Glutamatergic neuron (in vitro differentiated cells): ENCODE results near the gene BAIAP2. TPM values are rescaled to one million over a fixed set of nuclear protein-coding genes. Genes with fewer than 3 reads are reported as not detected.

Experiments used
- DNase-seq: peaks from one replicate; pipeline ENCODE4 v3.0.0; 2022
- H3K27ac Mint-ChIP-seq: one replicate; pipeline ENCODE4 v1.8.0; 2020; ENCODE audit warnings: mild to moderate bottlenecking, mixed read lengths, inconsistent platforms; ENCODE audit not compliant: unreplicated experiment
- H3K27me3 Mint-ChIP-seq: one replicate; pipeline ENCODE4 v1.8.0; 2020; ENCODE audit warnings: mild to moderate bottlenecking, moderate library complexity, mixed read lengths, inconsistent platforms; ENCODE audit not compliant: unreplicated experiment
- H3K36me3 Mint-ChIP-seq: one replicate; pipeline ENCODE4 v1.8.0; 2020; ENCODE audit warnings: mild to moderate bottlenecking, mixed read lengths, inconsistent platforms; ENCODE audit not compliant: unreplicated experiment
- H3K4me1 Mint-ChIP-seq: one replicate; pipeline ENCODE4 v1.8.0; 2020; ENCODE audit warnings: mild to moderate bottlenecking, low read depth, mixed read lengths, inconsistent platforms; ENCODE audit not compliant: unreplicated experiment
- H3K4me3 Mint-ChIP-seq: one replicate; pipeline ENCODE4 v1.8.0; 2020; ENCODE audit warnings: mild to moderate bottlenecking, mixed read lengths, inconsistent platforms; ENCODE audit not compliant: unreplicated experiment
- H3K9me3 Mint-ChIP-seq: one replicate; pipeline ENCODE4 v1.8.0; 2020; ENCODE audit warnings: mild to moderate bottlenecking, moderate library complexity, mixed read lengths, inconsistent platforms; ENCODE audit not compliant: unreplicated experiment
- total RNA-seq: library from RNA; stranded (reverse); fragmentation: NEBNext Ultra II Directional; extraction: Animal tissue kit (Norgen Biotek cat#: 25700); gene quantifications from one replicate; pipeline ENCODE4 v1.2.1, GENCODE V29; 2021; ENCODE audit not compliant: unreplicated experiment
- TF ChIP-seq, protein P1 (sequence below): fragments of 200-600 bp; sonication (generic); IDR thresholded peaks from one replicate; pipeline ENCODE4 v1.5.0; 2021; ENCODE audit not compliant: partially characterized antibody, unreplicated experiment

Gene BAIAP2
- total RNA-seq, 1 donor from 2014 or later, result 252 TPM

DNA sequence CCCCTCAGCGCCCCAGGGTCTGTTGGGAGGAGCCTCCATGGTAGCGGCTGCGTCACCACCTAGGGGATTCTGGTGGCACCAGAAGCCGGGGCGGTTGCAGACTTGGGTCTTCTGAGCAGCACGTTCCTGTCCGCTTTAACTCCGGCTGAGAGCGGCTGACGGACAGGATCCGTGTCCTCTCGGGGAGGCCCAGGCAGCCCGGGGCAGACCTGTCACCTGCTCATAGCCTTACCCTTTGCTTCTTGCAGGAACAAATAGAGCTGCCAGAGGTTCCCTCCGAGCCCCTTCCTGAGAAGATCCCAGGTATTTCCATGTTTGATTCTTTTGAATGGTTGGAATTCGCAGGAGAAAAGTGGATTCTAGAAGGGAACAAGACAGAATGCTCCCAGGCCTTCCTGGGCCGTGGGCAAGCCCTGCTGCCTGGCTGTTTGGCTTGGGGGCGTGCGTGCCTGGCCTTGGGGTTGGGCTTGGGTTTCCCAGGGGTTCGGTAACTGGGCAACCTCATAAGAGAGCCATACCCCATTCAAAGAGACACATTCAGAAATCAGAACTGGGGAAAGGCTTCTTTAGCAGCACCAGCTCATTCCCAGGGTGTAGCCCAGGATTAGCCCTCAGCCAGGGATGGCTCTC lies 36.7 kb upstream of the BAIAP2 start:
- Mint-ChIP-seq H3K27ac (no peak overlapping the region), H3K36me3 (no peaks in the 10 kb centered on the region), H3K4me3 (no peak overlapping the region), H3K9me3 (peaks cover 8% of the 10 kb centered on the region), H3K4me1 (peaks cover 2% of the 10 kb centered on the region), H3K27me3 (peaks cover 16% of the 10 kb centered on the region)
- TF ChIP-seq, protein P1, sequence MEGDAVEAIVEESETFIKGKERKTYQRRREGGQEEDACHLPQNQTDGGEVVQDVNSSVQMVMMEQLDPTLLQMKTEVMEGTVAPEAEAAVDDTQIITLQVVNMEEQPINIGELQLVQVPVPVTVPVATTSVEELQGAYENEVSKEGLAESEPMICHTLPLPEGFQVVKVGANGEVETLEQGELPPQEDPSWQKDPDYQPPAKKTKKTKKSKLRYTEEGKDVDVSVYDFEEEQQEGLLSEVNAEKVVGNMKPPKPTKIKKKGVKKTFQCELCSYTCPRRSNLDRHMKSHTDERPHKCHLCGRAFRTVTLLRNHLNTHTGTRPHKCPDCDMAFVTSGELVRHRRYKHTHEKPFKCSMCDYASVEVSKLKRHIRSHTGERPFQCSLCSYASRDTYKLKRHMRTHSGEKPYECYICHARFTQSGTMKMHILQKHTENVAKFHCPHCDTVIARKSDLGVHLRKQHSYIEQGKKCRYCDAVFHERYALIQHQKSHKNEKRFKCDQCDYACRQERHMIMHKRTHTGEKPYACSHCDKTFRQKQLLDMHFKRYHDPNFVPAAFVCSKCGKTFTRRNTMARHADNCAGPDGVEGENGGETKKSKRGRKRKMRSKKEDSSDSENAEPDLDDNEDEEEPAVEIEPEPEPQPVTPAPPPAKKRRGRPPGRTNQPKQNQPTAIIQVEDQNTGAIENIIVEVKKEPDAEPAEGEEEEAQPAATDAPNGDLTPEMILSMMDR, result no peak
- no peak for DNase-seq

DNA sequence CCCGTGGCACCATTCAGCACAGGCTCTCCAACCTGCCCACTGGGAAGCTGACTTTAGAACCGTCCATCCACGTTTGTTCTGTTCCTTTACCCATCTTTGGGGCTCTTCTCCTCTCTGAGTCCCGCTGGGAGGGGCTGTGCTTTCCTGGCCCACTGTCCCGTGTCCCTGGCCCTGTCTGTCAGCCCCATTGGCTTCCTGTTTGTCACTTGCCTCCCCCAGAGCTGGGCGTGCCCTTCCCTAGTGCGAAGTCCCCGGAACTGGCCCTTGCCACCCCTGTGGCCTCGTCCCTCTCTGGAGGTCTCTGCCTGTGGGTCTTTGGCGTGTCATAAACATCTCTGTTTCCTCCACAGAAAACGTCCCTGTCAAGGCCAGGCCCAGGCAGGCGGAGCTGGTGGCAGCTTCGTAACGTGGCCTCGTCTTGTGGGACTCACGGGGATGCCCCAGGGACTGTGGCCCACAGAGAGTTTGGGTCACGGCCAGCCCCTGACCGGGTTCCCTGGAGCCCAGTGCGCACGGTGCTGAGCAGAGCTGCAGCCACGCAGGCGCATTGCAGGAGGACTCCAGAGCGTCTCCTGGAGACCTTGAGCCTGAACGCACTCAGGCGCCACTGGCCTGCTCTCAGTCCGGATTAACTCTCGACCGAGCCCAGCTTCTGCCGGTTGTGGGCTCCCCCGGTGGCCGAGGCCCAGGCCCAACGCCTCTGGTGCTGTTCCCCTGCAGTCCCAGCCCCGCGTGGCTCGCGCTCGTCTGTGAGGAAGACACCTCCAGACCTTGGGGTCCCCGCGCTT lies 36.0 kb upstream of the BAIAP2 start:
- TF ChIP-seq, protein P1, result no peak
- Mint-ChIP-seq H3K4me1 (peaks cover 3% of the 10 kb centered on the region), H3K36me3 (no peaks in the 10 kb centered on the region), H3K27me3 (peaks cover 16% of the 10 kb centered on the region), H3K27ac (no peak overlapping the region), H3K4me3 (no peak overlapping the region), H3K9me3 (peaks cover 8% of the 10 kb centered on the region)
- DNase-seq, result no peak

DNA sequence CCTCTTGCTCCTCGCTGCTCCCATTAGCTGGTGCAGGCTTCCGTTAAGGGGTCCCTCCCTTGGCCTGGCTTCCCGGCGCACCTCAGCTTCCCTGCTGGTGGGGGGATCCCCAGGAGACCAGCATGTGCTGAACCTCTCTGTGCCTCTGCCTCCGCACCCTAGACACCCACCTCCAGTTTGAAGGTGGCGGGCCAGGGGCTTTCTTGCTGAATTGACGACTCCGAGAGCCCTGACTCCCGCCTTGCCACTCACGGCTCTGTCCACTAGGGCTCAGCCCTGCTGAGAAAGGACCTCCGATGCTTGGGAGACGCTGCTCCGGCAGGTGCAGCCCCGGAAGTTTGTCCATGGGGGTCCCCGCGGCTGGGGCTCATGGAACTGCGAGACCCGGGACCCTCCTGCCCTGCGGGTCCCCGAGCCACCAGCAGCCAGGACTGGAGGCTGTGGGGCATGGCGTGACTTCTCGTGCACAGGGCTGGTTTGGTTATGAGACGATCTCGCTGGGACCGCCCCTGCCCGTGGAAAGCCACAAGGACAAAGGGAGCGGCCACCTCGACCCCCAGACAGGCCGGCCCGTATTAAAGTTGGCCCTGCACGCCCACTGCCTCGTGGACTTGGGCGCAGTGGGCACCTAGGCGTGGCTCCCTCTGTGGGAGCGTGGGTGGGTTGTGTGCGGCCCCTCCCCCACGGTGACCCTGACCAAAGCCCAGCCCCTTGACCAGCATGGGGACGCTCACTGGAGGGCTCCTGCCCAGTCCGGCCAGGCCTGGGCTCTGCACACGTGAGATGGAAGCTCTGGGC lies 35.2 kb upstream of the BAIAP2 start:
- Mint-ChIP-seq H3K27ac (no peak overlapping the region), H3K36me3 (no peaks in the 10 kb centered on the region), H3K4me1 (peaks cover 3% of the 10 kb centered on the region), H3K4me3 (no peak overlapping the region), H3K27me3 (peaks cover 19% of the 10 kb centered on the region), H3K9me3 (peaks cover 8% of the 10 kb centered on the region)
- TF ChIP-seq, protein P1, result no peak
- DNase-seq, result no peak

DNA sequence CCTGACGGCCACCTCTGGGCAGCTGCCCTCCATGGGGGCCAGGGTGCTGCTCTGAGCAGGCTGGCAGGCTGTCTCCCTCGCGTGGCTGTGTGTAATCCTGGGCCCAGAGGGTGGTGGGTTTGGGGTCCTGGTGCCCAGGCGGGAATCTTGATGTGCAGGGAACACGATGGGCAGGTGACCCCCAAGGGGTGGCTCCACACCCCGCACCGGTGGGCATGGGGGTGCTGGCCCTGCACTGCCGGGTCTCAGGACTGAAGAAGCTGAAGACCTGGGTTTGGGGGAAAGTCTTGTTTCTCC lies 34.7 kb upstream of the BAIAP2 start:
- TF ChIP-seq, protein P1, result no peak
- H3K36me3 Mint-ChIP-seq, result no peaks in the 10 kb centered on the region
- peaks cover 8% of the 10 kb centered on the region for H3K9me3 Mint-ChIP-seq
- H3K27me3 Mint-ChIP-seq, result peaks cover 23% of the 10 kb centered on the region
- no peak overlapping the region for H3K27ac Mint-ChIP-seq
- peaks cover 3% of the 10 kb centered on the region for H3K4me1 Mint-ChIP-seq
- H3K4me3 Mint-ChIP-seq, result no peak overlapping the region
- no peak for DNase-seq
